Loucy (cell line): ENCODE data around the gene COPE.

Experiments
- H2AFZ ChIP-seq: fragments of 200-600 bp; sonication (generic); 2 replicates; pipeline ENCODE4 v1.6.0; 2016; ENCODE audit warnings: antibody characterized with exemption, mild to moderate bottlenecking, low read length, moderate library complexity
- H3F3A ChIP-seq: fragments of 200-600 bp; 2 replicates; pipeline ENCODE4 v1.6.0; 2016; ENCODE audit warnings: antibody characterized with exemption, low read depth, mild to moderate bottlenecking
- H3K27me3 ChIP-seq: fragments of 200-600 bp; sonication (generic); 2 replicates; pipeline ENCODE4 v1.6.1; 2014; ENCODE audit warnings: low read length, mild to moderate bottlenecking; ENCODE audit not compliant: insufficient read depth, poor library complexity, severe bottlenecking
- H3K36me3 ChIP-seq: fragments of 200-600 bp; sonication (generic); 2 replicates; pipeline ENCODE4 v1.6.1; 2016; ENCODE audit warnings: low read length; ENCODE audit not compliant: insufficient read depth
- H3K4me1 ChIP-seq: fragments of 200-600 bp; sonication (generic); 2 replicates; pipeline ENCODE4 v1.5.1; 2014; ENCODE audit warnings: low read length, mild to moderate bottlenecking; ENCODE audit not compliant: insufficient read depth, poor library complexity, severe bottlenecking
- H3K4me2 ChIP-seq: fragments of 200-600 bp; sonication (generic); 2 replicates; pipeline ENCODE4 v1.6.0; 2014; ENCODE audit warnings: antibody characterized with exemption, low read length, low read depth, mild to moderate bottlenecking; ENCODE audit not compliant: poor library complexity, severe bottlenecking
- H3K4me3 ChIP-seq: fragments of 200-600 bp; sonication (generic); 2 replicates; pipeline ENCODE4 v1.5.1; 2014; ENCODE audit warnings: low read length, mild to moderate bottlenecking, mixed read lengths; ENCODE audit not compliant: poor library complexity, severe bottlenecking
- H3K79me2 ChIP-seq: fragments of 200-600 bp; sonication (generic); 2 replicates; pipeline ENCODE4 v1.6.1; 2014; ENCODE audit warnings: low read length; ENCODE audit not compliant: insufficient read depth
- H3K9ac ChIP-seq: fragments of 200-600 bp; sonication (generic); 2 replicates; pipeline ENCODE4 v1.6.0; 2014; ENCODE audit warnings: mild to moderate bottlenecking, low read depth, low read length, moderate library complexity; ENCODE audit not compliant: poor library complexity, severe bottlenecking
- H3K9me2 ChIP-seq: fragments of 200-600 bp; sonication (generic); replicated peaks from 2 replicates; pipeline ENCODE4 v1.6.1; 2016; ENCODE audit warnings: low read depth, low read length, mixed read lengths
- H3K9me3 ChIP-seq: fragments of 200-600 bp; sonication (generic); 2 replicates; pipeline ENCODE4 v1.6.1; 2014; ENCODE audit warnings: mild to moderate bottlenecking, antibody characterized with exemption, low read length, low read depth; ENCODE audit not compliant: insufficient read depth
- H4K20me1 ChIP-seq: fragments of 200-600 bp; sonication (generic); 2 replicates; pipeline ENCODE4 v1.6.0; 2014; ENCODE audit warnings: antibody characterized with exemption, low read length, mild to moderate bottlenecking; ENCODE audit not compliant: insufficient read depth, poor library complexity, severe bottlenecking
- EZH2phosphoT487 ChIP-seq: fragments of 200-600 bp; IDR thresholded peaks from 2 replicates; pipeline ENCODE4 v1.6.1; 2018; ENCODE audit warnings: antibody characterized with exemption, mild to moderate bottlenecking, moderate library complexity, borderline replicate concordance
- TF ChIP-seq, protein P1 (sequence below): fragments of 200-600 bp; sonication (generic); conservative IDR thresholded peaks from 2 replicates; pipeline ENCODE4 v1.5.1; 2014; ENCODE audit warnings: mild to moderate bottlenecking, antibody characterized with exemption, low read length

The COPE gene

GRCh38 chr19:18866800-18867123 lies 52.4 kb downstream of the COPE start:
- no peak overlapping the region for H3K9ac ChIP-seq
- H3K4me2 ChIP-seq, result no peak overlapping the region
- no peaks in the 10 kb centered on the region for H3K4me1 ChIP-seq
- no peaks in the 10 kb centered on the region for H3K79me2 ChIP-seq
- H3K4me3 ChIP-seq, result no peak overlapping the region
- H3F3A ChIP-seq, result no peaks in the 10 kb centered on the region
- peaks cover 62% of the 10 kb centered on the region; the same call in 1 of the 2 replicates for H3K36me3 ChIP-seq
- H4K20me1 ChIP-seq, result no peaks in the 10 kb centered on the region
- H2AFZ ChIP-seq, result no peak overlapping the region
- no peaks in the 10 kb centered on the region for H3K9me3 ChIP-seq
- H3K9me2 ChIP-seq, result no peaks in the 10 kb centered on the region
- no peaks in the 10 kb centered on the region for H3K27me3 ChIP-seq
- TF ChIP-seq, protein P1, sequence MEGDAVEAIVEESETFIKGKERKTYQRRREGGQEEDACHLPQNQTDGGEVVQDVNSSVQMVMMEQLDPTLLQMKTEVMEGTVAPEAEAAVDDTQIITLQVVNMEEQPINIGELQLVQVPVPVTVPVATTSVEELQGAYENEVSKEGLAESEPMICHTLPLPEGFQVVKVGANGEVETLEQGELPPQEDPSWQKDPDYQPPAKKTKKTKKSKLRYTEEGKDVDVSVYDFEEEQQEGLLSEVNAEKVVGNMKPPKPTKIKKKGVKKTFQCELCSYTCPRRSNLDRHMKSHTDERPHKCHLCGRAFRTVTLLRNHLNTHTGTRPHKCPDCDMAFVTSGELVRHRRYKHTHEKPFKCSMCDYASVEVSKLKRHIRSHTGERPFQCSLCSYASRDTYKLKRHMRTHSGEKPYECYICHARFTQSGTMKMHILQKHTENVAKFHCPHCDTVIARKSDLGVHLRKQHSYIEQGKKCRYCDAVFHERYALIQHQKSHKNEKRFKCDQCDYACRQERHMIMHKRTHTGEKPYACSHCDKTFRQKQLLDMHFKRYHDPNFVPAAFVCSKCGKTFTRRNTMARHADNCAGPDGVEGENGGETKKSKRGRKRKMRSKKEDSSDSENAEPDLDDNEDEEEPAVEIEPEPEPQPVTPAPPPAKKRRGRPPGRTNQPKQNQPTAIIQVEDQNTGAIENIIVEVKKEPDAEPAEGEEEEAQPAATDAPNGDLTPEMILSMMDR, result no peak
- TF ChIP-seq EZH2phosphoT487, result no peak

DNA sequence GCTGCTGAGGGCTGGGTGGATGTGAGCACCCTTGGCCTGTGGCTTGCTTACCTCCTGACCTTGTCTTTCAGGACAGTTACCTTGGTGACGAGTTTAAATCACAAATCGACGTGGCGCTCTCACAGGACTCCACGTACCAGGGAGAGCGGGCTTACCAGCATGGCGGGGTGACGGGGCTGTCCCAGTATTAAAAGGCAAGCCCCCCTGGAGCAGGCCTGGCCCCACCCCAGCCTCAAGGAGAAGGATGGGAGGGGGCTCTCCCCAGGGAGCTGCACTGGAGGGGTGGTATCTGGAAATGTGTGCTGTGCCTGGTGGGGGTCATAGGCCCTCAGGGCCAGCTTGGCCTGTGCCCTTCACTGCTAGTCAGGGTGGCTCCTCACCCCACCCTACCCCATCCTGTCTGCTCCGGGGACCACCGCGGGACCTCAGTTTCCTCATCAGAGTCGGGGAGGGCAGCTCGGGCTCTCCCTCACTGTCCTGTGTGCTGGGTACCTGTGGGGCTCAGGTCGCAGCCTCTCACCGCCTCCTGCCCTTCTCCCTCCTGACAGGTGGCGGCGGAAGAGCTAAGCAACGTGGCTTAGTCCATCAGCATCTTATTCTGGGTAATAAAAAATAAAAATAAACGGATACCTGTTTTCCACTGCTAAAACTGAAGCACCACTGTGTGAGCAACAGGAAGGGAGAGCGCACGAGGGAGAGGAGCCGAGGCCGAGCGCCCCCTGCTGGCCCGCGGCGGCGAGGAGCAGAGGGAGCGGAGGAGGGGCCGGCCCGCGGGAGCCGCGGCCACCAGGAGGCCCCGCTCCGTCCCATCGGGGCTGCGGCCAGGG lies 53.0 kb downstream of the COPE start:
- Histone ChIP-seq H3K36me3 (peaks cover 68% of the 10 kb centered on the region; the same call in 1 of the 2 replicates), H3K4me2 (no peak overlapping the region)

DNA sequence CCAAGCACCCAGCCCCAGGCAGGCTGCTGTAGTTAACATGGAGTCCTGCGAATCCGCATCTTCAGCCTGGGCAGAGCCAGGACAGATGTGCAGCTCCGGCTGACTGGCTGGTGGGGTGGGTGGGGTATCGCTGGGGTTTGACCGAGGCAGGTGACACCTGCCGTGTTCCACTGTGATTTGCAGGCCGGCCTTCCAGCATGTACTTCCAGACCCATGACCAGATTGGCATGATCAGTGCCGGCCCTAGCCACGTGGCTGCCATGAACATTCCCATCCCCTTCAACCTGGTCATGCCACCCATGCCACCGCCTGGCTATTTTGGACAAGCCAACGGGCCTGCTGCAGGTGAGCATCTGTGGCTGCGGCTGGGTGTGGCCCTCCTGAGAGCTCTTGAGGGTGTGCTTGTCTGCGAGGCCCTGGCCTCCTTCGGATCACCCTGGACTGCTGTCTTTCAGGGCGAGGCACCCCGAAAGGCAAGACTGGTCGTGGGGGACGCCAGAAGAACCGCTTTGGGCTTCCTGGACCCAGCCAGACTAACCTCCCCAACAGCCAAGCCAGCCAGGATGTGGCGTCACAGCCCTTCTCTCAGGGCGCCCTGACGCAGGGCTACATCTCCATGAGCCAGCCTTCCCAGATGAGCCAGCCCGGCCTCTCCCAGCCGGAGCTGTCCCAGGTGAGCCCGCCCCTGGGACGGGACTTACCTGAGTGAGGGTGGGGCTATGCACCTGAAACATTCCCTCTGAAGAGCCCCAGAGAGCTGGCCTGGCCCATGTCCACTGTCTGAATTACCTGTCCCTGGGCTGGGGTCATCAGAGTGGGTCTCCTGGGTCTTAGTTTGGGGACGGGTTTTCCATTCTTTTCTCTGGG lies 53.8 kb downstream of the COPE start:
- Histone ChIP-seq H3K9me2 (no peaks in the 10 kb centered on the region), H3K79me2 (no peaks in the 10 kb centered on the region), H2AFZ (no peak overlapping the region), H3K27me3 (no peaks in the 10 kb centered on the region), H4K20me1 (no peaks in the 10 kb centered on the region), H3K4me3 (no peak overlapping the region), H3K36me3 (peaks cover 76% of the 10 kb centered on the region; the same call in 1 of the 2 replicates), H3K4me2 (no peak overlapping the region), H3F3A (no peaks in the 10 kb centered on the region), H3K9me3 (no peaks in the 10 kb centered on the region), H3K4me1 (no peaks in the 10 kb centered on the region), H3K9ac (no peak overlapping the region)
- TF ChIP-seq, protein P1, result no peak
- TF ChIP-seq EZH2phosphoT487, result no peak

More for the DNA sequence above, 53.0 kb downstream of the COPE start:
- Histone ChIP-seq H3K4me1 (no peaks in the 10 kb centered on the region), H3F3A (no peaks in the 10 kb centered on the region), H3K4me3 (no peak overlapping the region), H4K20me1 (no peaks in the 10 kb centered on the region), H2AFZ (no peak overlapping the region), H3K9me3 (no peaks in the 10 kb centered on the region), H3K9ac (no peak overlapping the region), H3K27me3 (no peaks in the 10 kb centered on the region), H3K9me2 (no peaks in the 10 kb centered on the region), H3K79me2 (no peaks in the 10 kb centered on the region)
- TF ChIP-seq, protein P1, result peak; percentile 89
- no peak for TF ChIP-seq EZH2phosphoT487
